ENCODE results near the gene CYP27B1. TPM values are rescaled to one million over a fixed set of nuclear protein-coding genes. Genes with fewer than 3 reads are reported as not detected.

CYP27B1 gene
- total RNA-seq, 1 donor from 2014 or later = 12.7 TPM

- H3K27ac Mint-ChIP-seq = peak overlapping the region; percentile 72
- peaks cover 32% of the 10 kb centered on the region for H3K36me3 Mint-ChIP-seq (ENCODE audit: low read depth)
- H3K9me3 Mint-ChIP-seq = no peaks in the 10 kb centered on the region
- DNase-seq = peak; percentile 92
- peaks cover 46% of the 10 kb centered on the region for H3K4me1 Mint-ChIP-seq
- no peaks in the 10 kb centered on the region for H3K27me3 Mint-ChIP-seq
- intact Hi-C loops (cut with micrococcal nuclease) = loop anchor here (1.0 to 10.0 kb wide), 5 partner anchors 9 to 1932 kb away; partner anchors contain the start of genes DNAJC14 and ESYT1
- peak overlapping the region; percentile 89 for H3K4me3 Mint-ChIP-seq
These were observed 10.2 kb downstream of the CYP27B1 start for GRCh38 chr12:57756406-57757341.

DNA sequence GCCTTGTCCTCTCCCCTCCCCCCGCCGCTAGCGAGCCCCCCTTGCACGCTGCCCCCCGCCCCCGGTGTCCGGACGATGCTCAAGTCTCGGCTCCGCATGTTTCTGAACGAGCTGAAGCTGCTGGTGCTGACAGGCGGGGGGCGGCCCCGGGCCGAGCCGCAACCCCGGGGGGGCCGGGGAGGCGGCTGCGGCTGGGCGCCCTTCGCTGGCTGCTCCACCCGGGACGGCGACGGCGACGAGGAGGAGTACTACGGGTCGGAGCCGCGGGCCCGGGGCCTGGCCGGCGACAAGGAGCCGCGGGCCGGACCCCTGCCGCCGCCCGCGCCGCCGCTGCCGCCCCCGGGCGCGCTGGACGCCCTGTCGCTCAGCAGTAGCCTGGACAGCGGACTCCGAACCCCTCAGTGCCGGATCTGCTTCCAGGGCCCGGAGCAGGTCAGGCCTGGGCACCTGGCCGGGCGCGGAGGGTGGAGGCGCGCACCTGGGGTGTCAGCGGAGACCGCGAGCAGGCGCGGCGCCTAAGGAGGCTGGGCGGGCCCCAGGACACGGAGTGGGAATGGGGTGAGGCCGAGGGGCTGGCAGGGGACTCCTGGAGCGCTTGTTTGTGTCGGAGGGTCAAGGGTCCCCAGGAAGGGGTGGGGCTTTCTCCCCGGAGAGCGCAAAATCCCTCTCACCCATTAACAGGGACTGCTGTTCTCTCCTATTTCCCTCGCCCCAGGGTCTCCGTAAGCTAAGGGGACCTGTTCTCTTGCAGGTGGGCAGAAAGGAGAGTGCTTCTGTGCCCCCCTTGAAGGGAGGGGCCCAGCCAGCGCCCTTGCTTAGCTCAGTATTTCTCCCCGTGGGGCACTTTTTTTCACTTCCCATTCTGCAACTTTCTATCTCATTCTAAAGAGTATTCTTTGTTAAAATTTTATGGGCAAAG, 11.2 kb downstream of the CYP27B1 start:
- Mint-ChIP-seq H3K4me3 (peak overlapping the region; percentile 89), H3K9me3 (no peaks in the 10 kb centered on the region), H3K36me3 (ENCODE audit: low read depth) (peaks cover 36% of the 10 kb centered on the region), H3K27ac (peak overlapping the region; percentile 72), H3K27me3 (no peaks in the 10 kb centered on the region), H3K4me1 (peaks cover 52% of the 10 kb centered on the region)
- intact Hi-C loops (cut with micrococcal nuclease) = loop anchor here (1.0 to 10.0 kb wide), 5 partner anchors 10 to 1931 kb away; partner anchors contain the start of genes DNAJC14 and ESYT1
- peak; percentile 79 for DNase-seq

DNA sequence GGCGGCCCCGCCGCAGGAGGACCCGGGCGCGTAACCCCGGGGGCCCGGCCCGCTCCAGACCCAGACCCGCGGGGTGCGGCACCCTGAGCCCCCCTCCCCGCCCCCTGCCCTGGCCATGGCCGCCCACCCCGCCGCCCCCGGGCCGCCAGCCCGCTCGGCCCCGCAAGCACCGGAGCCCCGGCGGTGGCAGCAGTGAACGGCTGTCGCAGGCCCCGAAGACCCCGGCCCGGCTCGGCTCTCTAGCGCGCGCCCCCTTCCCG, 11.8 kb downstream of the CYP27B1 start:
- H3K36me3 Mint-ChIP-seq (ENCODE audit: low read depth) = peaks cover 41% of the 10 kb centered on the region
- intact Hi-C loops (cut with micrococcal nuclease) = loop anchor here (5.0 to 10.0 kb wide), 4 partner anchors 87 to 1930 kb away; partner anchors contain the start of genes DNAJC14 and ESYT1
- peaks cover 57% of the 10 kb centered on the region for H3K4me1 Mint-ChIP-seq
- no peak overlapping the region for H3K4me3 Mint-ChIP-seq
- no peaks in the 10 kb centered on the region for H3K9me3 Mint-ChIP-seq
- H3K27ac Mint-ChIP-seq = no peak overlapping the region
- no peak for DNase-seq
- no peaks in the 10 kb centered on the region for H3K27me3 Mint-ChIP-seq

DNA sequence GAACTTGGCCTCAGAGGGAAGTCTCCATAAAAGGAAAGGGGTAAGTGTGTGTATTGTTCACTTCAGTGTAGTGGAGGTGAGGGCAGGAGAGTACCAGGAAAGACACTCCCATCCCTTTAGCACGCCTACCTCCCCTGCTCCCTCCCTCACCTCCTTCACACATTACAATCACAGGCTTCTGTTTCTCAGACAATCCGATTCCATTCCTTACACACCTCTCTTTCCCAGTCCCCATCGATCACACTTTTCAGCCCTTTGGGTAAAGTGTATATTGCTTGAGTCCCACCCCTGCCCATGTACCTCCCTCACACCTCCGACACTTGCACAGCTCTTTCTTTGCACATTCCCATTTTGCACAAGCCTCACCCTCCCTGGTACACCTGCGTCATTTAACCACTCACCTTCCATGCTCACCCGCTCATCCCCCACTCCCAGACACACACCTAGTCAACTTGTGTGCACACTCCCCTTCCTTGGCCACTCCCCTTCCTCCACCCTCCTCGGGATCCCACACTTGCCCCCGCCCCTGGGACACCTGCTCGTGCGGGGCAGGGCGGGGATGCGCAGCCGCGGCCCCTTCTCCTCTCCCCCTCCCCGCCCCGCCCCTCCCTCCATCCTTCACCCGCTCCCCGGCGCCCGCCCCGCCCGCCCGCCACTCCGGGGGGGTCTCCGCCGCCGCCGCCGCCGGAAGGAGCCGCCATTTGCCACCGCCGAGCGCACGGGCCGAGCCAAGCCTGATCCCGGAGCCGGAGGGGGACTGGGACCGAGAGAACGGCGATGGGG, 12.3 kb downstream of the CYP27B1 start, which contains the start of gene MARCHF9:
Gene MARCHF9 (plus strand): TSS at position 693 of the 783 bp plus-strand sequence. CDS start 426 bp downstream, outside the sequence.
- Mint-ChIP-seq H3K36me3 (ENCODE audit: low read depth) (peaks cover 39% of the 10 kb centered on the region), H3K4me1 (peaks cover 56% of the 10 kb centered on the region), H3K27ac (peak within 1 kb of the TSS; percentile 79), H3K9me3 (no peaks in the 10 kb centered on the region), H3K4me3 (peak within 1 kb of the TSS; percentile 89), H3K27me3 (no peaks in the 10 kb centered on the region)
- DNase-seq = peak; percentile 96
- intact Hi-C loops (cut with micrococcal nuclease) = loop anchor here (5.0 to 10.0 kb wide), 4 partner anchors 88 to 1930 kb away; partner anchors contain the start of genes DNAJC14 and ESYT1

DNA sequence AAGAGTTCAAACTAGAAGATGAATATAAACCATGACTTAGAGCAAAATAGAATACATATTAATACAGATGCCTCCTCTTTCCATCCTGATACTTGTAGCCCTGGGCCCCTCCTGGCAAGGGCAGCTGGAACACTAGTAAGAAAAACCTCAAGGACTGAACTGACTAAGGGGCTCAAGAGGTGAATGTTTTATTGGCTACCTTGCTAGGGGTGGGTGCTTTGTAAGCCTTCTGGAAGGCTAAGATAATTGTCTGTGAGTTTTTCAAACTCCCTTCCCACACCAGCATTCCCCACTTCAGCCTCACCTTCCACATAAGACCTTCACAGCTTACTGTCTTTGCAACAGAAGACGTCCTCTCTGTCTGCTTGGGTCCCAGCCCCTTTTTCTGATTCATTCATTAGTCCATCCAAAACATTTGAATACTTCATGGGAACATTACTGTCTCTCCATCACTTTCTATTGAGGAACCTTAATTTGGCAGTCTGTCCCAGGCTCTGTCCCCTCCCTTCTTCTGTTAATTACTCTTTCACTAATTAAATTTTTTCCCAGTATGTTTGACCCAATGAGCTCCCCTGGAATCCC, 13.0 kb downstream of the CYP27B1 start:
- Mint-ChIP-seq H3K27me3 (no peaks in the 10 kb centered on the region), H3K9me3 (no peaks in the 10 kb centered on the region), H3K4me1 (peaks cover 52% of the 10 kb centered on the region), H3K36me3 (ENCODE audit: low read depth) (peaks cover 40% of the 10 kb centered on the region), H3K4me3 (peak overlapping the region; percentile 96), H3K27ac (peak overlapping the region; percentile 79)
- DNase-seq = no peak
- intact Hi-C loops (cut with micrococcal nuclease) = loop anchor here (10.0 kb wide), 2 partner anchors 1629 to 1929 kb away; partner anchors contain the start of genes DNAJC14 and ESYT1

DNA sequence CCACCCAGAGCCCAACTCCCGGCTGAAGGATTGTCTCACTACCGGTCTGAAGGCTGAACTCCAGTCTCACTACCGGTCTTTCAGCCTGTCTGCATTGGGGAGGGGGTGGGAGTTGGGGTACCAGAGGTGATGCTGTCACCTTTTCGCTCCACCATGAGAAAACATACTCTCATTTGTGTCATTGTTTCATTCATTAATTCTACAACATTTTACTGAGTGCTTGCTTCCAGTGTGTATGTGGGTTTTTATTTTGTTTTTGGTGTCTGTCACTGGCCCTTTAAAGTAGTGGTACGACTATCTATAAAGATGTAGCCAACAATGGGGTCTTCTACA, 14.2 kb downstream of the CYP27B1 start:
- Mint-ChIP-seq H3K4me3 (peak overlapping the region; percentile 96), H3K4me1 (peaks cover 52% of the 10 kb centered on the region)

DNA sequence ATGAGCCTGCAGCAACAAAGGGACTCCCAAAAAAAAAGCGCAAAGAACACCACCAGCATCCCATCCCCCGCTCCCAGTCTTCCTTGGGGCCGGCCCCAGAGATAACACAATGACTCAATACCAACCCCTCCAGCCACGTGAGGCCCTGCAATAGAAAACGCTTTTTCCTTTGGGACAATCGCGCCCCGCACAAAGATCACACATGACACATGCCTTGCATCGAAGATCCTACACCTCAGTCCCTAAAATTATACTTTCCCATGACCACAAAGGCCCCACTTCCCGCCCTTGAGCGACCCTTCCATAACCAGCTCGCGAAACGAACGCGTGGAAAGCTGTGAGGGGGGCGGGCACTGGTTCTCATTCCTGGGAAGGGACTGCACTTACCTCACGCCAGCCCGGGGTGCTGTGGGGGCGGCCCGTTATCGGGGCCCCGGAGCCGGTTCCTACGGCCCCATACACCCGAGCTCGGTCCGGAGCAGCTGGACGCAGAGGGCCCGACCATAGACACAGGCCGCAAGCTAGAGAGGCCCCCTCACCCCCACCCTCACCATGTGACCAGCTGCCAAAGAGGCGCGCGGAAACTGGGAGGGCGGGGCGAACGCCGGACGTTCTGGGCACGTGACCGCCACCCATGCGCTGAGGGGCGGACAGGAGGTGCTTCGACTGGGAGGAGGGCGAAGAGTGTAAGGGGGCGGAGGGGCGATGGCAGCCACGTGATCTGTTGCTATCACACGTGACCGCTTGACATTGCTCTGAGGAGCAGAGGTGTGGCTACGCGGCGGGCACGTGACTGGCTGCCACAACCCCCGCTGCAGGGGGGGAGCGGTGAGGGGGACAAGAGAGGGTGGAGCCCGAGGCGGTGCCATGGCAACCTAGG, 14.8 kb downstream of the CYP27B1 start, which contains the start of gene CDK4:
Gene CDK4 (minus strand): TSS at position 523 of the 880 bp plus-strand sequence. CDS start 593 bp downstream, outside the sequence.
- peaks cover 46% of the 10 kb centered on the region for H3K36me3 Mint-ChIP-seq (ENCODE audit: low read depth)

More for the DNA sequence above, 14.2 kb downstream of the CYP27B1 start:
- no peaks in the 10 kb centered on the region for H3K9me3 Mint-ChIP-seq
- intact Hi-C loops (cut with micrococcal nuclease) = loop anchor here (1.0 to 10.0 kb wide), 5 partner anchors 8 to 1928 kb away; partner anchors contain the start of genes DDIT3, DNAJC14, EEF1AKMT3 and ESYT1
- peak overlapping the region; percentile 97 for H3K27ac Mint-ChIP-seq
- no peaks in the 10 kb centered on the region for H3K27me3 Mint-ChIP-seq
- DNase-seq = no peak
- H3K36me3 Mint-ChIP-seq (ENCODE audit: low read depth) = peaks cover 42% of the 10 kb centered on the region

GRCh38 chr12:57751432-57751787, 15.5 kb downstream of the CYP27B1 start:
- H3K27ac Mint-ChIP-seq = peak overlapping the region; percentile 97
- DNase-seq = no peak
- peaks cover 46% of the 10 kb centered on the region for H3K36me3 Mint-ChIP-seq (ENCODE audit: low read depth)
- no peaks in the 10 kb centered on the region for H3K9me3 Mint-ChIP-seq
- H3K4me1 Mint-ChIP-seq = peaks cover 53% of the 10 kb centered on the region
- peak overlapping the region; percentile 96 for H3K4me3 Mint-ChIP-seq
- no peaks in the 10 kb centered on the region for H3K27me3 Mint-ChIP-seq
- intact Hi-C loops (cut with micrococcal nuclease) = loop anchor here (10.0 kb wide), 2 partner anchors 1627 to 1927 kb away; partner anchors contain the start of genes DNAJC14 and ESYT1

More for the DNA sequence above, 14.8 kb downstream of the CYP27B1 start, which contains the start of gene CDK4:
- Mint-ChIP-seq H3K27me3 (no peaks in the 10 kb centered on the region), H3K27ac (peak within 1 kb of the TSS; percentile 97), H3K9me3 (no peaks in the 10 kb centered on the region), H3K4me3 (peak within 1 kb of the TSS; percentile 96), H3K4me1 (peaks cover 56% of the 10 kb centered on the region)
- peak; percentile 99 for DNase-seq
- intact Hi-C loops (cut with micrococcal nuclease) = loop anchor here (1.0 to 10.0 kb wide), 5 partner anchors 8 to 1927 kb away; partner anchors contain the start of genes DDIT3, DNAJC14, EEF1AKMT3 and ESYT1

- H3K27me3 Mint-ChIP-seq = no peaks in the 10 kb centered on the region
- peak; percentile 63 for DNase-seq
- intact Hi-C loops (cut with micrococcal nuclease) = loop anchor here (10.0 kb wide), 2 partner anchors 1626 to 1926 kb away; partner anchors contain the start of genes DNAJC14 and ESYT1
- peaks cover 52% of the 10 kb centered on the region for H3K36me3 Mint-ChIP-seq (ENCODE audit: low read depth)
- H3K4me1 Mint-ChIP-seq = peaks cover 54% of the 10 kb centered on the region
- no peaks in the 10 kb centered on the region for H3K9me3 Mint-ChIP-seq
- H3K27ac Mint-ChIP-seq = peak overlapping the region; percentile 97
- H3K4me3 Mint-ChIP-seq = peak overlapping the region; percentile 96
These were observed 16.1 kb downstream of the CYP27B1 start for GRCh38 chr12:57750561-57751431.

- Mint-ChIP-seq H3K4me1 (peaks cover 60% of the 10 kb centered on the region), H3K9me3 (no peaks in the 10 kb centered on the region), H3K36me3 (ENCODE audit: low read depth) (peaks cover 60% of the 10 kb centered on the region), H3K27ac (no peak overlapping the region), H3K27me3 (no peaks in the 10 kb centered on the region), H3K4me3 (no peak overlapping the region)
- no peak for DNase-seq
- intact Hi-C loops (cut with micrococcal nuclease) = loop anchor here (10.0 kb wide), 1 partner anchor 684 kb away; no protein-coding TSS in a partner anchor
These were observed 17.8 kb downstream of the CYP27B1 start for GRCh38 chr12:57749061-57749460.

- H3K27ac Mint-ChIP-seq = peak overlapping the region; percentile 90
- no peak for DNase-seq
- intact Hi-C loops (cut with micrococcal nuclease) = loop anchor here (10.0 kb wide), 1 partner anchor 681 kb away; no protein-coding TSS in a partner anchor
- peak overlapping the region; percentile 94 for H3K4me3 Mint-ChIP-seq
- no peaks in the 10 kb centered on the region for H3K27me3 Mint-ChIP-seq
- H3K9me3 Mint-ChIP-seq = no peaks in the 10 kb centered on the region
- peaks cover 46% of the 10 kb centered on the region for H3K4me1 Mint-ChIP-seq
- H3K36me3 Mint-ChIP-seq (ENCODE audit: low read depth) = peaks cover 47% of the 10 kb centered on the region
These were observed 20.9 kb downstream of the CYP27B1 start for GRCh38 chr12:57746025-57746424.
